ENCODE measurements around the gene GEN1. TPM values are rescaled to one million over a fixed set of nuclear protein-coding genes. Genes with fewer than 3 reads are reported as not detected.

Gene GEN1
- total and polyA plus RNA-seq, 2 of the 13 experiments (the other 11 are each of a cell fraction or from before 2014, with no cell fraction given): 9.9 to 27.1 TPM

DNA sequence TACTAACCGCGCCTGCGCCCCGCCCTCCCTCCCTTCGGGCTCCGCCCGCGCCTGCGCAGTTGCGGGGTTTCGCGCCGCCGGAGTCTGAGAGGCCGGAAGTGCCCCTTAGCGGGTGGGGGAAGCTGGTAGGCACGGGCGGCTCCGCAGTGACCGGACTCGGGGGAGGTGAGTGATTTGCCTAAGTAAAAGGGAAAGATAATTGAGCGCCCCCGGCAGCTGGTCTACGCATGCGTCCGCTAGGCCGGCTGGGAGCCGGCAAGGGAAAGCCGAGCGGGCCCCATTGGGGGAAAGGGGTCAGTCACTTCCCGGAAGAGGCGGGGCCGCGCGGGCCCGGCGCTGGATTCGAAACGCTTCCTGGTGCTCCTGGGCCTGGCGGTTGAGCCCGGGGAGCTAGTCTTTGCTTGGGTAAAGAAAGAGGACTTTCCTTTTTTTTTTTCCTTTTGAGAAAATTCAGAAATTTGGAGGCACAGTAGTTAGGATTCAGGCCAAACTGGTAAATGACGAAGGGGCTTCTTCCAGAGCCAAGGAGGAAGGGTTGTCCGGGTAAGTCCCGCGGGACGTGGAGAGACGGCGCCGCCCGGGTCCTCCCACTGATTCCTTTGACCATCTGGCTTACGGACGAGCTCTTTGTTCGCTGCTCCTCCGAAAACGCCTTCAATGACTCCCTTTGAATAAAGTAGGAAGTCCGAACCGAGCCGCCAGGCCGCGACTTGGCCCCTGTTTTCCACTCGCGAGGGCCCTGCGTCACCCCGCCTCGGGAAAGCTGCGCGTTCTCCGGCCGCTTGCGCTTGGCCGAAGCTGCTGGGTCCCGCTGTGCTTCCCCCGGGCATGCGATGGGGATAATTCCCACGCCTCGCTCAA is at the start of gene GEN1, which contains the start of gene SMC6 (continued):
- peak; percentile 82 for TF ChIP-seq POLR2G (IDR thresholded peaks at IDR 0.05; ENCODE audit: low read depth, low read length)
- no peak; the same call in 1 of the 2 replicates for TF ChIP-seq ZSCAN31 (CRISPR knock-in tag; IDR thresholded peaks at IDR 0.05; ENCODE audit: low read depth)
- TF ChIP-seq, protein P1, sequence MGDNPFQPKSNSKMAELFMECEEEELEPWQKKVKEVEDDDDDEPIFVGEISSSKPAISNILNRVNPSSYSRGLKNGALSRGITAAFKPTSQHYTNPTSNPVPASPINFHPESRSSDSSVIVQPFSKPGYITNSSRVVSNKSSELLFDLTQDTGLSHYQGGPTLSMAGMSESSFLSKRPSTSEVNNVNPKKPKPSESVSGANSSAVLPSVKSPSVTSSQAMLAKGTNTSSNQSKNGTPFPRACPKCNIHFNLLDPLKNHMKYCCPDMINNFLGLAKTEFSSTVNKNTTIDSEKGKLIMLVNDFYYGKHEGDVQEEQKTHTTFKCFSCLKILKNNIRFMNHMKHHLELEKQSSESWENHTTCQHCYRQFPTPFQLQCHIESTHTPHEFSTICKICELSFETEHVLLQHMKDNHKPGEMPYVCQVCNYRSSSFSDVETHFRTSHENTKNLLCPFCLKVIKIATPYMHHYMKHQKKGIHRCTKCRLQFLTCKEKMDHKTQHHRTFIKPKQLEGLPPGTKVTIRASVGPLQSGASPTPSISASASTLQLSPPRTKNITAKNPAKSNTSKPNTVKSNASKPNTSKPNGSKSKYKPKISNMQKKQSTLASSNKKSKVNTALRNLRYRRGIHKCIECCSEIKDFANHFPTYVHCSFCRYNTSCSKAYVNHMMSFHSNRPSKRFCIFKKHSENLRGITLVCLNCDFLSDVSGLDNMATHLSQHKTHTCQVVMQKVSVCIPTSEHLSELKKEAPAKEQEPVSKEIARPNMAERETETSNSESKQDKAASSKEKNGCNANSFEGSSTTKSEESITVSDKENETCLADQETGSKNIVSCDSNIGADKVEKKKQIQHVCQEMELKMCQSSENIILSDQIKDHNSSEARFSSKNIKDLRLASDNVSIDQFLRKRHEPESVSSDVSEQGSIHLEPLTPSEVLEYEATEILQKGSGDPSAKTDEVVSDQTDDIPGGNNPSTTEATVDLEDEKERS (CRISPR knock-in tag; IDR thresholded peaks at IDR 0.05): 0 out of 2 replicates have a peak, but pooled peaks have one; percentile 5
- TF ChIP-seq CBX2 (IDR thresholded peaks at IDR 0.05; ENCODE audit: low read depth, low read length): no peak
- TF ChIP-seq CBX2 (CRISPR knock-in tag; IDR thresholded peaks at IDR 0.05; ENCODE audit: low read depth): no peak
- 0 out of 2 replicates have a peak, but pooled peaks have one; percentile 16 for TF ChIP-seq SRF (IDR thresholded peaks at IDR 0.05; ENCODE audit: low read depth, low read length)
- no peak for TF ChIP-seq SKI (IDR thresholded peaks at IDR 0.05; ENCODE audit: partially characterized antibody)
- no peak for TF ChIP-seq ZMYM2 (CRISPR knock-in tag; IDR thresholded peaks at IDR 0.05)
- TF ChIP-seq NR2F1 (CRISPR knock-in tag; IDR thresholded peaks at IDR 0.05): peak in 1 of 2 experiments; percentile 51; a peak in 2 of 4 replicates
- TF ChIP-seq PHB2 (IDR thresholded peaks at IDR 0.05; ENCODE audit: partially characterized antibody): no peak
- TF ChIP-seq POLR2AphosphoS5 (IDR thresholded peaks at IDR 0.05; ENCODE audit: low read depth, low read length): peak; percentile 68
- no peak for TF ChIP-seq TBX3 (IDR thresholded peaks at IDR 0.05; ENCODE audit: borderline replicate concordance)
- TF ChIP-seq PCBP1 (IDR thresholded peaks at IDR 0.05; ENCODE audit: borderline replicate concordance, low read depth, low read length): no peak
- TF ChIP-seq, protein P2, sequence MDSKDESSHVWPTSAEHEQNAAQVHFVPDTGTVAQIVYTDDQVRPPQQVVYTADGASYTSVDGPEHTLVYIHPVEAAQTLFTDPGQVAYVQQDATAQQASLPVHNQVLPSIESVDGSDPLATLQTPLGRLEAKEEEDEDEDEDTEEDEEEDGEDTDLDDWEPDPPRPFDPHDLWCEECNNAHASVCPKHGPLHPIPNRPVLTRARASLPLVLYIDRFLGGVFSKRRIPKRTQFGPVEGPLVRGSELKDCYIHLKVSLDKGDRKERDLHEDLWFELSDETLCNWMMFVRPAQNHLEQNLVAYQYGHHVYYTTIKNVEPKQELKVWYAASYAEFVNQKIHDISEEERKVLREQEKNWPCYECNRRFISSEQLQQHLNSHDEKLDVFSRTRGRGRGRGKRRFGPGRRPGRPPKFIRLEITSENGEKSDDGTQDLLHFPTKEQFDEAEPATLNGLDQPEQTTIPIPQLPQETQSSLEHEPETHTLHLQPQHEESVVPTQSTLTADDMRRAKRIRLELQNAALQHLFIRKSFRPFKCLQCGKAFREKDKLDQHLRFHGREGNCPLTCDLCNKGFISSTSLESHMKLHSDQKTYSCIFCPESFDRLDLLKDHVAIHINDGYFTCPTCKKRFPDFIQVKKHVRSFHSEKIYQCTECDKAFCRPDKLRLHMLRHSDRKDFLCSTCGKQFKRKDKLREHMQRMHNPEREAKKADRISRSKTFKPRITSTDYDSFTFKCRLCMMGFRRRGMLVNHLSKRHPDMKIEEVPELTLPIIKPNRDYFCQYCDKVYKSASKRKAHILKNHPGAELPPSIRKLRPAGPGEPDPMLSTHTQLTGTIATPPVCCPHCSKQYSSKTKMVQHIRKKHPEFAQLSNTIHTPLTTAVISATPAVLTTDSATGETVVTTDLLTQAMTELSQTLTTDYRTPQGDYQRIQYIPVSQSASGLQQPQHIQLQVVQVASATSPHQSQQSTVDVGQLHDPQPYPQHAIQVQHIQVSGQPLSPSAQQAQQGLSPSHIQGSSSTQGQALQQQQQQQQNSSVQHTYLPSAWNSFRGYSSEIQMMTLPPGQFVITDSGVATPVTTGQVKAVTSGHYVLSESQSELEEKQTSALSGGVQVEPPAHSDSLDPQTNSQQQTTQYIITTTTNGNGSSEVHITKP (CRISPR knock-in tag; IDR thresholded peaks at IDR 0.05; ENCODE audit: low read depth): no peak
- TF ChIP-seq TCF12 (IDR thresholded peaks at IDR 0.05): no peak
- peak; percentile 29; the same call in 1 of the 2 replicates for TF ChIP-seq TCF12 (CRISPR knock-in tag; IDR thresholded peaks at IDR 0.05)
- TF ChIP-seq HDAC2 (CRISPR knock-in tag; IDR thresholded peaks at IDR 0.05): peak; percentile 14; the same call in 1 of the 2 replicates
- TF ChIP-seq ZNF550 (CRISPR knock-in tag; IDR thresholded peaks at IDR 0.05; ENCODE audit: borderline replicate concordance): no peak
- no peak for TF ChIP-seq HOXA9 (CRISPR knock-in tag; IDR thresholded peaks at IDR 0.05; ENCODE audit: borderline replicate concordance)
- TF ChIP-seq RBM39 (IDR thresholded peaks at IDR 0.05; ENCODE audit: low read depth, low read length, poor library complexity, severe bottlenecking): peak; percentile 60
- TF ChIP-seq, protein P3, sequence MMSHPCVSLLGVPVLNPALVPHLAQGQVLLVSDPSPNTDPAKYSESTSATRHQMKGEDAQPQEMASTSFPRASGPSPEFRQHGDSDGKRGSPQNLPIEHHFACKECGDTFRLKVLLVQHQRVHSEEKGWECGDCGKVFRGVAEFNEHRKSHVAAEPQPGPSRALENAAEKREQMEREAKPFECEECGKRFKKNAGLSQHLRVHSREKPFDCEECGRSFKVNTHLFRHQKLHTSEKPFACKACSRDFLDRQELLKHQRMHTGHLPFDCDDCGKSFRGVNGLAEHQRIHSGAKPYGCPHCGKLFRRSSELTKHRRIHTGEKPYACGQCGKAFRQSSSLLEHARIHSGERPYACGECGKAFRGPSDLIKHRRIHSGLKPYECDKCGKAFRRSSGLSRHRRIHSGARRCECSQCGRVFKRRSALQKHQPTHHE (CRISPR knock-in tag; IDR thresholded peaks at IDR 0.05; ENCODE audit: borderline replicate concordance): no peak

Measured in HepG2 (cell line).